HG03354 (cell line): ENCODE results near the gene THSD4.

Experiments used
- ATAC-seq: cut with Tn5 transposase; IDR thresholded peaks from one replicate; pipeline ENCODE4 v1.9.1; 2021; ENCODE audit warnings: mild to moderate bottlenecking; ENCODE audit not compliant: unreplicated experiment, poor library complexity, severe bottlenecking

The THSD4 gene

GRCh38 chr15:71454462-71454996 lies 339.3 kb downstream of the THSD4 start:
- no peak for ATAC-seq

GRCh38 chr15:71455107-71455506 lies 339.8 kb downstream of the THSD4 start:
- no peak for ATAC-seq

- ATAC-seq, result no peak
Observed at GRCh38 chr15:71455878-71456277, 340.6 kb downstream of the THSD4 start.

GRCh38 chr15:71456362-71456761 lies 341.1 kb downstream of the THSD4 start:
- no peak for ATAC-seq

GRCh38 chr15:71456811-71457210 lies 341.5 kb downstream of the THSD4 start:
- no peak for ATAC-seq

GRCh38 chr15:71458089-71458660 lies 342.9 kb downstream of the THSD4 start:
- no peak for ATAC-seq

- no peak for ATAC-seq
Observed at GRCh38 chr15:71461748-71462147, 346.5 kb downstream of the THSD4 start.

- ATAC-seq, result no peak
Observed at GRCh38 chr15:71462638-71463037, 347.4 kb downstream of the THSD4 start.

- ATAC-seq, result no peak
Observed at GRCh38 chr15:71463156-71463665, 347.9 kb downstream of the THSD4 start.

GRCh38 chr15:71465131-71465955 lies 350.1 kb downstream of the THSD4 start:
- no peak for ATAC-seq

- no peak for ATAC-seq
Observed at GRCh38 chr15:71468715-71469114, 353.4 kb downstream of the THSD4 start.

- no peak for ATAC-seq
Observed at GRCh38 chr15:71469413-71469812, 354.1 kb downstream of the THSD4 start.

GRCh38 chr15:71471347-71471746 lies 356.1 kb downstream of the THSD4 start:
- no peak for ATAC-seq

GRCh38 chr15:71472566-71472965 lies 357.3 kb downstream of the THSD4 start:
- ATAC-seq, result no peak

- ATAC-seq, result no peak
Observed at GRCh38 chr15:71473751-71474150, 358.5 kb downstream of the THSD4 start.

- no peak for ATAC-seq
Observed at GRCh38 chr15:71476823-71477222, 361.6 kb downstream of the THSD4 start.

- no peak for ATAC-seq
Observed at GRCh38 chr15:71480556-71480955, 365.3 kb downstream of the THSD4 start.

GRCh38 chr15:71484080-71484479 lies 368.8 kb downstream of the THSD4 start:
- no peak for ATAC-seq

- no peak for ATAC-seq
Observed at GRCh38 chr15:71485094-71485693, 369.9 kb downstream of the THSD4 start.

- no peak for ATAC-seq
Observed at GRCh38 chr15:71489570-71489969, 374.3 kb downstream of the THSD4 start.

- ATAC-seq, result no peak
Observed at GRCh38 chr15:71493526-71493925, 378.3 kb downstream of the THSD4 start.
